Measurements from ENCODE around the gene BOD1L1. TPM values are rescaled to one million over a fixed set of nuclear protein-coding genes. Genes with fewer than 3 reads are reported as not detected.

The BOD1L1 gene
- total and polyA plus RNA-seq, 2 experiments from 2014 or later = 18.2 to 43.2 TPM

- Mint-ChIP-seq H3K27ac (no peak overlapping the region), H3K36me3 (ENCODE audit: low read depth) (no peaks in the 10 kb centered on the region), H3K4me3 (no peak overlapping the region), H3K27me3 (ENCODE audit: insufficient read depth, low read depth, poor library complexity) (no peaks in the 10 kb centered on the region), H3K9me3 (no peaks in the 10 kb centered on the region), H3K4me1 (peaks cover 2% of the 10 kb centered on the region; the same call in 1 of the 3 replicates)
- Histone ChIP-seq H3K27ac (ENCODE audit: low read depth) (no peak overlapping the region), H3K36me3 (ENCODE audit: insufficient read depth) (no peaks in the 10 kb centered on the region), H3K27me3 (ENCODE audit: insufficient read depth) (no peaks in the 10 kb centered on the region), H3K4me2 (no peak overlapping the region), H4K20me1 (replicated peaks; ENCODE audit: insufficient read depth) (no peaks in the 10 kb centered on the region), H3K4me3 (no peak overlapping the region), H3K9me2 (ENCODE audit: insufficient read depth) (peaks cover 12% of the 10 kb centered on the region; the same call in 1 of the 2 replicates), H2AFZ (no peak overlapping the region), H3K4me1 (ENCODE audit: insufficient read depth) (no peaks in the 10 kb centered on the region), H3K79me2 (replicated peaks; ENCODE audit: insufficient read depth) (no peaks in the 10 kb centered on the region), H3F3A (replicated peaks; ENCODE audit: low read depth) (no peaks in the 10 kb centered on the region)
- TF ChIP-seq ETS1 (IDR thresholded peaks at IDR 0.05) = no peak
- TF ChIP-seq STAT1 (IDR thresholded peaks at IDR 0.05; ENCODE audit: unreplicated experiment) = no peak
- no peak for TF ChIP-seq ZNF462 (CRISPR knock-in tag; IDR thresholded peaks at IDR 0.05)
- TF ChIP-seq ZNF331 (CRISPR knock-in tag; IDR thresholded peaks at IDR 0.05; ENCODE audit: low read depth) = no peak
- no peak for TF ChIP-seq EZH2 (IDR thresholded peaks at IDR 0.05; ENCODE audit: low read depth, unreplicated experiment)
- no peak for TF ChIP-seq POLR2AphosphoS5 (IDR thresholded peaks at IDR 0.05; ENCODE audit: low read depth)
- TF ChIP-seq CREB1 (CRISPR knock-in tag; IDR thresholded peaks at IDR 0.05; ENCODE audit: low read depth) = no peak
- TF ChIP-seq ZNF114 (CRISPR knock-in tag; IDR thresholded peaks at IDR 0.05) = no peak
- TF ChIP-seq JUNB (IDR thresholded peaks at IDR 0.05; ENCODE audit: unreplicated experiment) = no peak
- TF ChIP-seq REST (IDR thresholded peaks at IDR 0.05; ENCODE audit: unreplicated experiment) = no peak
- TF ChIP-seq NANOG (IDR thresholded peaks at IDR 0.05; ENCODE audit: borderline replicate concordance) = no peak
- no peak for TF ChIP-seq EZH2phosphoT487 (IDR thresholded peaks at IDR 0.05; ENCODE audit: unreplicated experiment)
- DNase-seq (ENCODE audit: low spot score) (no peak), ATAC-seq (no peak)
Measured at GRCh38 chr4:13673167-13673566, 45.6 kb upstream of the BOD1L1 start.
